NOMO-1 (cell line): ENCODE results near the gene ARHGEF28.

Experiments used
- DNase-seq, 2 experiments: peaks; one replicate each; lab custom pipeline; 2025; ENCODE audit not compliant: unreplicated experiment in 2 of 2; lab: John Stamatoyannopoulos, UW

ARHGEF28 gene

GRCh38 chr5:73691302-73692080, 65.5 kb downstream of the ARHGEF28 start:
- DNase-seq, result no peak

- no peak for DNase-seq
These were observed 66.2 kb downstream of the ARHGEF28 start for GRCh38 chr5:73692166-73692640.

GRCh38 chr5:73692981-73693380, 67.0 kb downstream of the ARHGEF28 start:
- DNase-seq, result no peak

- DNase-seq, result no peak
These were observed 67.6 kb downstream of the ARHGEF28 start for GRCh38 chr5:73693573-73694061.

- DNase-seq, result no peak
These were observed 68.1 kb downstream of the ARHGEF28 start for GRCh38 chr5:73694089-73694488.

- no peak for DNase-seq
These were observed 72.0 kb downstream of the ARHGEF28 start for GRCh38 chr5:73698011-73698410.

- DNase-seq, result no peak
These were observed 75.6 kb downstream of the ARHGEF28 start for GRCh38 chr5:73701566-73701965.

GRCh38 chr5:73702534-73702933, 76.5 kb downstream of the ARHGEF28 start:
- no peak for DNase-seq

- DNase-seq, result no peak
These were observed 77.0 kb downstream of the ARHGEF28 start for GRCh38 chr5:73702951-73703350.

- no peak for DNase-seq
These were observed 79.4 kb downstream of the ARHGEF28 start for GRCh38 chr5:73705364-73705763.

- no peak for DNase-seq
These were observed 81.0 kb downstream of the ARHGEF28 start for GRCh38 chr5:73706963-73707362.

- DNase-seq, result no peak
These were observed 83.6 kb downstream of the ARHGEF28 start for GRCh38 chr5:73709536-73710129.

- DNase-seq, result no peak
These were observed 90.3 kb downstream of the ARHGEF28 start for GRCh38 chr5:73716284-73716808.

- no peak for DNase-seq
These were observed 92.8 kb downstream of the ARHGEF28 start for GRCh38 chr5:73718762-73719161.

GRCh38 chr5:73719632-73720031, 93.6 kb downstream of the ARHGEF28 start:
- DNase-seq, result no peak

- no peak for DNase-seq
These were observed 96.2 kb downstream of the ARHGEF28 start for GRCh38 chr5:73722231-73722630.

GRCh38 chr5:73726071-73726470, 100.1 kb downstream of the ARHGEF28 start:
- no peak for DNase-seq

- no peak for DNase-seq
These were observed 100.7 kb downstream of the ARHGEF28 start for GRCh38 chr5:73726606-73727231.

GRCh38 chr5:73727470-73727869, 101.5 kb downstream of the ARHGEF28 start:
- no peak for DNase-seq

- no peak for DNase-seq
These were observed 102.7 kb downstream of the ARHGEF28 start for GRCh38 chr5:73728493-73729273.

GRCh38 chr5:73729329-73729728, 103.3 kb downstream of the ARHGEF28 start:
- no peak for DNase-seq
